Renal cortical epithelial cell (primary cell): ENCODE data around the gene OR52I1. TPM values are rescaled to one million over a fixed set of nuclear protein-coding genes. Genes with fewer than 3 reads are reported as not detected.
A peak's percentile ranks its signal among the peaks of the same experiment; 100 is the strongest.

Experiments
- DNase-seq: peaks from one replicate; pipeline ENCODE4 v3.0.0-alpha.2; 2011; ENCODE audit warnings: low read depth
- total RNA-seq: library from RNA; depleted of rRNA; stranded (reverse); fragments of >200 nt; gene quantifications from 2 replicates; pipeline ENCODE4 v1.2.3, GENCODE V29; 2014

The OR52I1 gene, protein sequence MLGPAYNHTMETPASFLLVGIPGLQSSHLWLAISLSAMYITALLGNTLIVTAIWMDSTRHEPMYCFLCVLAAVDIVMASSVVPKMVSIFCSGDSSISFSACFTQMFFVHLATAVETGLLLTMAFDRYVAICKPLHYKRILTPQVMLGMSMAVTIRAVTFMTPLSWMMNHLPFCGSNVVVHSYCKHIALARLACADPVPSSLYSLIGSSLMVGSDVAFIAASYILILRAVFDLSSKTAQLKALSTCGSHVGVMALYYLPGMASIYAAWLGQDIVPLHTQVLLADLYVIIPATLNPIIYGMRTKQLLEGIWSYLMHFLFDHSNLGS
- total RNA-seq = not detected in 2 replicates

DNA sequence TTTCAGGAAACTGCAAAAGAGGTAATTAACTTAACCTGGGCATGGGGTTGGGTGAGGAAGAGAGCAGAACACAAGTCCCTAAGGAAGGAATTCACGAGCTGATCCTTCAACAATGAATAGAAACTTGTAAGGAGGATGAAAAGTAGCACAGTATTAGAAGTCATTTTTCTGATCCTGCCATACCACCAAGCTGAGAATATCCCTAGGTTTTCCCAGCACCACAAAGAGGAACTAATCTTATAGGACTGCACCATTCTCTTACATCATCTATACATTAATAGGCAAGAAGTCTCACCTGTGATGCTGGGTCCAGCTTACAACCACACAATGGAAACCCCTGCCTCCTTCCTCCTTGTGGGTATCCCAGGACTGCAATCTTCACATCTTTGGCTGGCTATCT, at the start of gene OR52I1:
OR52I1 (plus strand) TSS at position 301 of the 400 bp plus-strand sequence; CDS start at position 301, 0 bp downstream.
- DNase-seq = no peak

DNA sequence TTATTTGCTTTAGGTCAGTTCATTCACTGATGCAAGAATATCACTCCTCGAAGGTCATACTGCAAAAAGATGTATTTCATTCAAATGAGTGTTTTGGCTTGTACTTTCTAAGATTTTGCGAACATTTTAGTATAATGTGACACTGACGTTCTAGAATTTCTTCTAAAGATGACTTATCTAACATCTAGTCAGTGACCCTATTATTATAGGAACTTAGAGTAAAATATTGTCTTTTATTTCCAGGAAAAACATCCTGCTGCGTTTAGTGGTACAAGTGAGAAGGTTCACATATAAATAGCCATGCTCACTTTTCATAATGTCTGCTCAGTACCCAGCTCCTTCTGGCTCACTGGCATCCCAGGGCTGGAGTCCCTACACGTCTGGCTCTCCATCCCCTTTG, 48.9 kb upstream of the OR52I1 start, which contains the start of gene OR52M1:
OR52M1 (plus strand) TSS at position 301 of the 400 bp plus-strand sequence; CDS start at position 301, 0 bp downstream.
- DNase-seq = no peak

DNA sequence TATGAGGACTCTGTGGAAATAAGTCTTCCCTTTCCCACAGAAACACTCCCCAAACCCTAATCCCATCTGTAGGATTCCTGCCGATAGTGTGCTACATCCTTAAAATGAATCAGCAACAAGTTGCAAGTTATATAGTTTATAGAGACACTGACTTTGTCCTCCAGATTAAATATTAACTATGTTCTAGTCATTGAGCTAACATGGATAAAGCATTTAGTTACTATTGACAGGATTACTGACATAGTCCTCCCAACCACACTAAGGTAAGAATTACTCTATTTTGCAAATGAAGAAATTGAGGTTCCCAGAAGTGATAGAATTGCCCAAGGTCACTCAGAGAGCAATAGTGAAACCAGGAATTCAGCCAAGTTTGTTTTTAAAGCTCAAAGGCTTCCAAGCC, 47.0 kb upstream of the OR52I1 start:
- DNase-seq = peak; percentile 92

DNA sequence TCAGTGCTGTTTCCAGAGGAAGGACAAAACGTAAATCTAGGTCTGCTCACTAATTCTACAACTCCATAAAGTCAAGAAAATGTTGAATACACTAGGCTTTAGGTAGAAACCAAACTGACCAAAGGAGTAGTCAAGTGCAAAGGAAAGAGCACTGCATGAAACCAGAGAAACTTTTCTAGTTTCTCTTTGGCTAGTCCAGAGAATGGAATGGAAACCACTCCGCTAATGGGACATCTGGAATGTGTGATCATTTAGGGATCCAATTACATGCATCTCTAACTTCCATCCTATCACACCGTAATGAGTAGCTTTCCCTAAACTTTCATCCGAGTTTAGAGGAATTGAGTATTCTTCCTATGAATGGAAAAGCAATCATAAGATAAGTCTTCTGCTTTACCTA, 46.4 kb upstream of the OR52I1 start:
- peak; percentile 28 for DNase-seq

DNA sequence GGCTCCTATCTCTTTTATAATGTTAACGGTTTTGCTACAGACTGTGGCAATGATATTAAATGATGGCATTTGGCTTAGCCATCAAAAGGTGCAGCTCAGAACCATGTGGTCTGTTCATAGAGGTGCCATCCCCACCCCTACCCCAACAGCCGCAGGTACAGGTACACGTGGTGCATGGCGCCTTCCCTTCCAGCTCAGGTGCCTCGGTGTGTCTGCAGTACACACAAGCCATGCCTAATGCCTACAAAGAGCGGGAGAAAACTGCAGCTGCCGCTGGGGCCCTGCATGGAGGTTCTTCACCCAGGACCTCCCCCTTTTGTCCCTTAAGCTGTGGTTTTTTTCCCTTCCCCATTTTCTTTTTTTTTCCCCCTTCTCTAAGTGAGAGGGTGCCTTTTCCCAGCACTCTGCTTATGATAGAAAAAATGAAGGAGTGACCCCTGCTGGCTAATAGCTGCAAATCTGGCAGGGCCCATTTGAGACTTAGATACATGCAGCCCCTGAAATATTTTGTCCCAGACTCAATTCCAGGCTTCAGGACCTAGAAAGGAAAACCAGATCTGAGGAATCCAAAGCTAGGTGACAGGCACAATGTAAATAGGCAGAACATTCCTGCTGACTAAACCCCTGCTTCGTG, 42.4 kb upstream of the OR52I1 start:
- peak; percentile 20 for DNase-seq

DNA sequence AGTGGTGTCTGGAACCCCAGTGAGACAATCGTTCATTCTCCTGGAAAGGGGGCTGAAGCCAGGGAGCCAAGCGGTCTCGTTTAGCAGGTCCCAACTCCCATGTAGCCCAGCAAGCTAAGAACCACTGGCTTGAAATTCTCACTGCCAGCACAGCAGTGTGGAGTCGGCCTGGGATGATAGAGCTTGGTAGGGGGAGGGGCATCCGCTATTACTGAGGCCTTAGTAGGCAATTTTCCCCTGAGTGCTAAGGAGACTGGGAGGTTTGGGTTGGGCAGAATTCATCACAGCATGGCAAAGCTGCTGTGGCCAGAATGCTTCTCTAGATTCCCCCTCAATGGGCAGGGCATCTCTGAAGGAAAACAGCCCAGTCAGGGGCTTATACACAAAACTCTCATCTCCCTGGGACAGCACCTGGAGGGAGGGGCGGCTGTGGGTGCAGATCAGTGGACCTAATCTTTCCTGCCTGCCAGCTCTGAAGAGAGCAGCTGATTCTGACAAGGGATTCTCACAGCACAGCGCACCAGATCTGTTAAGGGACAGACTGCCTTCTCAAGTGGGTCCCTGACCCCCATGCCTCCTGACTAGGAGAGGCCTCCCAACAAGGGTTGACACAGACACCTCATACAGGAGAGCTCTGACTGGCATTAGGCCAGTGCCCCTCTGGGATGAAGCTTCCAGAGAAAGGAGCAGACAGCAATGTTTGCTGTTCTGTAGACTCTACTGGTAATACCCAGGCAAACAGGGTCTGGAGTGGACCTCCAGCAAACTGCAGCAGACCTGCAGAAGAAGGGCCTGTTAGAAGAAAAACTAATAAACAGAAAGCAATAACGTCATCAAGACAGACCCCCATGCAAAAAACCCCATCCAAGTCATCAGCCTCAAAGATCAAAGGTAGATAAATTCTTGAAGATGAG, 34.1 kb upstream of the OR52I1 start:
- DNase-seq = no peak

DNA sequence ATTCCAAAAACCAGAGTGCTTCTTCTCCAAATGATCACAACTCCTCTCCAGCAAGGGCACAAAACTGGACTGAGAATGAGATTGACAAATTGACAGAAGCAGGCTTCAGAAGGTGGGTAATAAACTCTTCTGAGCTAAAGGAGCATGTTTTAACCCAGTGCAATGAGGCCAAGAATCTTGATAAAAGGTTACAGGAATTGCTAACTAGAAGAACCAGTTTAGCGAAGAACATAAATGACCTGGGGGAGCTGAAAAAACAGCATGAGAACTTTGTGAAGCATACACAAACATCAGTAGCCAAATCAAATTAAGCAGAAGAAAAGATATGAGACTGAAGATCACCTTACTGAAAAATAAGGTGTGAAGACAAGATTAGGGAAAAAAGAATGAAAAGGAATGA, 33.4 kb upstream of the OR52I1 start:
- DNase-seq = peak; percentile 3

DNA sequence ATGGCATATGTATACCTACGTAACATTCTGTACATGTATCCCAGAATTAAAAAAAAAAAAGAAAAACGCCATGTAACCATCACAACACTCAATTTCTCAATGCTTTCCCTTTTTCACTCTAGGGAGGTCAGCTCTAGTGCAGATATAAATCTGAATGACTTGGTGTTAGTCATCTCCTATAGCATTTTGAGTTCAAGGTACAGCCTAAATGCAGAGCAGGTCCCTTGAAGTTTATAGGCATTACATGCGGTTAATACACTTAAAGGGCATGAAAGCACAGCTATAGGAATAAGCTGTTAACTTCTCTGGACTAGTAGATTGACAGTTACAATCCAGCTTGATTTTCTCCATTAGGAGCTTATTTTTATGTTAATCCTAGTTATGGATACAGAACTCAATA, 28.5 kb upstream of the OR52I1 start:
- no peak for DNase-seq

DNA sequence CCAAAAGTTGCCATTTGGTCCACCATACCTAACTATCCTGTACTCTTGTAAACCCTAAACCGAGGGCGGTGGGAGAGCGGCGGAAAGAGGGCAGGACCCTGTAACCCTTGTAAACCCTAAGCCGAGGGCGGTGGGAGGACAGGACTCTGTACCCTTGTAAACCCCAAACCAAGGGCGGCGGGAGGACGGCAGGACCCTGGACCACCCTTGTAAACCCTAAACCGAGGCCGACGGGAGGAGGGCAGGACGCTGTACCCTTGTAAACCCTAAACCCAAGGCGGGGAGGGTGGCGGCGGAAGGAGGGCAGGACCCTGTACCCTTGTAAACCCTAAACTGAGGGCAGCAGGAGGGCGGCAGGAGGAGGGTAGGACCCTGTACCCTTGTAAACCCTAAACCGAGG, 24.8 kb upstream of the OR52I1 start:
- DNase-seq = no peak

DNA sequence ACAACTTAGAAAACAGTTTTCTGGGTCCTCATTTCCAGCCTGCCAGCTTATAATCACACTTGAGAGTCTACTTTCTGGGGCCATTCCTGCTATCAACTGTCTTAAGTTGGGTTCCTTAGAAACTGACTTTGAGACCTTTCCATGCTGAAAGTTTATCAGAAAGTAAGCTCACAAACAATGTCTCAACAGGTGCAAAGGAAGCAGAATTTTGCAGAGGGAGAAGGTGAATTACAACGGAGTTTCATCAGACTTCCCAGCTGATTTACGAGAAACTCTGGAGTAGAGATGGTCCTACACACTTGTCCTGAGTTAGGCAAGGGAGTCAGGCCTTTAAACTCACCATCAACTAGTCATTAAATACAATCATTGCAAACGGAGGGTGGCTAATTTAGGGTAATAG, 17.0 kb upstream of the OR52I1 start:
- no peak for DNase-seq

DNA sequence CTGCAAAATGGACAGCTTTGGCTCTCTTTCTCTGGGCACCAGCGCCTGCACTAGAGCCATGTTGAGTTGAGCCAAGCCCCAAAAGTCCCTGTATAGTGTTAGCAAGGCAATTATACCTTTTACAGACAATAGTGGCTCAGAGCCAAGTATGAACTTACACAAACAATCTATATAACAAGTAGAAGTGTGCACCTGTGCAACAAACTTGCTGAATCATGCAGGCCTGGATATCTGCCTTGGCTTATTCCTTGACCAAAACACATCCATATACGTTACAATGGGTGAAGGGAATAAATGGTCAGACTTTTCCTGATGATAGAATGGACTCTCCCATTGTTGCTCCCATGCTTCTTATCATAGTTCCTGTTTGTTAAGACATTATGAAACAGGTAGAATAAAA, 16.1 kb upstream of the OR52I1 start:
- DNase-seq = no peak

DNA sequence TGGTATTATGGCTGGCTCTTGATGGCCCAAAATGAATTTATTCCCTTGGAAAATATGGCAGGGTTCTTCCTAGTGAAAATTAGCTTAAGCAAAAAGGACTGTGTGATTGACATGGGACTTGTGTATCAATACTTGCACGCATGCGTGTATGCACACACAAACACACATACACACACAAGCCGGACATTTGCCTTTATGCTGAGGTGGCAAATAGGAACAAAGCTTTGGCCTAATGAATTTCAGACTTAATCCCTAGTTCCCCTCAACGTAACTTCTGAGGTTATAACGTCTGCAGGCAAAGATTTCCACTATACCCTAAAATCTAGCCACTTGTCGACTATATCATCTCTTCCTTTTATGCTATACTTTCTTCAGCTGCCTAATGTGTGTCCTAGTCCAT, 15.2 kb upstream of the OR52I1 start:
- DNase-seq = no peak

DNA sequence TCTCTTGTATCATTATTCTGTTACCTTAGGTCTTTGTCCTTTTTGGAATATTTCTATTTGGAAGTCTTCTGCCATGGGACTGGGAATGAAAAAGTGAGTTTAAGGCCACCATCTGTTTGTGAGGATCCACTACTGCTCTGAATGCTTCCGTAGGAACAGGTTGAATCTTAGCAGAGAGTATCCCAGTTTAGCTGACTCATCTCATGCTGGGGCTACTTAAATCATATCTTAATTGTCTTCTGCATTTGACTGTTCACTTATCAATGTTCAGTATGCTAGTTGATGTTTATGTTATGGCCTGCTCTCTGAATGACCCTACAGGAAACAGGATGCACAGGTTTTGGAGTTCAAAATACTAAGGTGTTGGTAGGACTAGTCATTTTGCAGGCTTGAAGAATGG, 13.7 kb upstream of the OR52I1 start:
- no peak for DNase-seq

DNA sequence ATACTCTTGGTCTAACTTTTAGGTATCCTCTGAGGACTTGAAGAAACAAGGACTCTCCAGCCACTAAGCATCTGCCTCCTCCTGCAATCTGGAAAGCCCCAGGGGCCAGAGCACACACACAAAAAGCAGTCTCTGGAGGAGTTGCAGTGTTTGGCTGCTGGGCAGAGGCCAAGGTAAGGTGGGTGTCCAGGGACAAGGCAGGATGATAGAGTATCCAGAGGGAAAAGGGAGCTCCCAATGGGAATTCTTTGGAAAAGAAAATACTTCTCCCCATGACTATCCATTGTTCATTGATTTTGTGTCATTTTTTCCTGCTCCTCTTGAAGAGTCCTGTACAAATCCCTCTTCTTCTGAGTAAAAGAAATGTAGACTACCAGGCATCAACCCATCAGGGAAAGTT, 12.4 kb upstream of the OR52I1 start, which contains the start of gene OR52I2:
OR52I2 (plus strand) TSS at position 301 of the 400 bp plus-strand sequence.
- no peak for DNase-seq

DNA sequence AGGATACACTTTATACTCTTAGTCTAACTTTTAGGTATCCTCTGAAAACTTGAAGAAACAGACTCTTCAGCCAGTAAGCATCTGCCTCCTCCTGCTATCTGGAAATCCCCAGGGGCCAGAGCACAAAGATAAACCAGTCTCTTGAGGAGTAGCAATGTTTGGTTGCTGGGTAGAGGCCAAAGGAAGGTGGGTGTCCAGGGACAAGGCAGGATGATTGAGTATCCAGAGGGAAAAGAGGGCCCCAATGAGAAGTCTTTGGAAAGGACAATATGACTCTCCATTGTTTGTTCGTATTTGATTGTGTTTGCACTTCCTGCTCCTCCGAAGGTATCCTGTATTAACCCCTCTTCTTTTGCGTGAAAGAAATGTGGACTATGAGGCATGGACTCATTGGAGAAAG, 4.8 kb upstream of the OR52I1 start:
- no peak for DNase-seq

DNA sequence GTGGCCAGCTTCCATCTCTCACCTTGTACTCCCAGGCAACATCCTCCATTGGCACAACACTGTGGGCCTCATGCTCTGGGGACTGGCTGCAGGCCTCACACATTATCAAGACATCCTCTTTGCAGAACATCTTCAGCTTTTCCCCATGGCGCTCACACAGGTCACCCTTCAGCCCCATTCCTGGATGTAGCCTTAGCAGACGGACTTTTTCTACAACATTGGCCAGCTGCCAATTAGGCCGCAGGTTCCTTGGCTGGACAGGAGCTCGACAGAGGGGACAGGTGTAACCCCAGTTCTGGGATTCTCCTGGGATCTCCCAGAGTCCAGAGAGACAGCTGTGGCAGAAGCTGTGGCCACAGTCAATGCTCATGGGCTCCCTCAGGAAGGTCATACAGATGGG, 11.2 kb downstream of the OR52I1 start:
- DNase-seq = no peak

DNA sequence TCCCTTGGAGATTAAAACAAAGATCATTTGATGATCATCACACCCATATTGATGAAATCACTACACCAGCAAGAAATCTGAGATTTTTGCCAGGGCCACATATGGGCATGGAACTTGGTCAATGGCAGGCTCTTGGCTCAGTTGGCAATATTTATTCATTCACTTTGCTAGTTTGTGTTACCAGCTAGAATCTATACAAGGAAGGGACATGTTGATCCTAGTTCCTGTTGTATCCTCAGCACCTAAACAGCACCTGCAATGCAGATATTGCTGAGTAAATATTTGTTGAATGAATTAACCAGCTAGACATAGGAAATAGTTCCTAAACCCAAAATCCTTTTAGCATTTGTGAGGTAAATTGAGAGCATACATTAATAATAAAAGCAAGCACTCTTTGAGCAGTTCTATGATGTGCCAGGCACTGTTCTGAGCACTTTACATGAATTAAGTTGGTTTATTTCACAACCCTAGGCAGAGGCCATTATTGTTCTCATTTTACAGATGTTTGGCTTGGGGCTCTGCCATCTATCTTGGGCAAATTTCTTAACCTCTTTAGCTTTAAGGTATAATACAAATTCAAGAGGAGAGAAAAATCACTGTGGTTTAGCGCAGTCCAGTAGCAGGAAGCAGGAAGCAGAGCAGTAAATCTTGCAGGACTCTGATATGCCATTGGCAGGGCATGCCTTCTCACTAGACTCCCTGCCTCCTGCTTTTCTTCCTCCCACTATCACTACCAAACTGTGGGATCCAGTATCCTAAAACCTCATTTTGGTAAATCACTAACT, 12.6 kb downstream of the OR52I1 start:
- peak; percentile 67 for DNase-seq

DNA sequence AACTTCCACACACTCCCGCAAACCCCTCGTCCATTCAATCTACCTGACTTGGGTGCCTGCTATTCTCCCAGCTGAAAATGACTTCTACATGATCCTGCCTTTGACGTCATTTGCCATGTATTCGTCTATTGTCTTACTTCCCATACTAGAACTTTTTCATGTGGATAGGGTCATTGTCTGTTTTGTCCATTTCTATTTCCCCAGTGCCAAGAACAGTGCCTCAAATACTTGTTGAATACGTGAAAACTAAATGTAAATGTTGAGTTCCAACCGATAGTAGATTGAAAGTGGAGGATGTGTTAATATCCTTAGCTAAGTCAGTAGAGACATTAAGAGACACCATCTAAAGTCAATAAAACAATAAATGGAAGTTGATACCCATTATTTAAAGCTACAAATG, 13.3 kb downstream of the OR52I1 start:
- DNase-seq = peak; percentile 8

DNA sequence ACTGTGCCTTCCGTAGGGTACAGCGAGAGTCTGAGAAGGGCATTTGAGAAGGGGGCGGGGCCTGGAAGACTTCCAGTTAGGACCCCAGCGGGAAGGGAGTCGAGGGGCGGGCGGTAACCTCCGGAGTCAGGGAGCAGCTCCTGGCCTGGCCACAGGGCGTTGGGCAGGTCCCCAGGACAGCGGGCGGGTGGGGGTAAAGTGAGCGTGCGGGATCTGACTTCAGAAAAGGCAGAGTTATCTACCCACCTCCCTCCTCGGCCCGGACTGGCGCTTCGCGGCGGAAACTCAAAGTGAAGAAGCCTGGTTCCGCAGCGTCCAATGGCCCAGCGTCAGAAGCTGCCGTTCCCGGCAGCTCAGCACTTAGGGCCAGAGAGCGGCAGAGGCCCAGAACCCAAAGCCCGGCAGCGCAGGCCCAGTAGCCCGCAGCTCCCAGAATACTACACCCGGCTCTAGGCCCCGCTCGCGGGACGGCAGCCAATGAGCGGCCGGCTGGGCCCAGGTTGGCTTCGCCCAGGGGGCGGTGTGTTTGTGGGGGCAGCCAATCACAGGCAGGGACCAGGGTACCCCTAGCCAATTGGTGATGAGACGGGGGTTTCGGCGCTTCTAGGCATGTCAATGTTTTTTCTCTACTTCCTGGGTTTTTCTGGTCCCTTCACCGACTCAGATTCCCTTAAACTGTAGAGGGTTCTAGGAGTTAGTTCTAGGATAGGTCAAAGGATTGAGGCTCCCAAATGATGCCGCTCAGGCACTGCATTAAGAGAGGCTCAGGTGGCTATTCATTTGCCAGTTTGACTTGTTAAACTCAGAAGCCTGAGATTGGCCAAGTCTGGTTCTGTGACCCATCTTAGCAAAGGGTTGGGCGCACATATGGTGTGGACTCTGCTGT, 14.2 kb downstream of the OR52I1 start, which contains the start of gene TRIM68:
TRIM68 (minus strand) TSS at position 451 of the 886 bp plus-strand sequence. CDS start 2,727 bp downstream, outside the sequence.
- peak; percentile 87 for DNase-seq

DNA sequence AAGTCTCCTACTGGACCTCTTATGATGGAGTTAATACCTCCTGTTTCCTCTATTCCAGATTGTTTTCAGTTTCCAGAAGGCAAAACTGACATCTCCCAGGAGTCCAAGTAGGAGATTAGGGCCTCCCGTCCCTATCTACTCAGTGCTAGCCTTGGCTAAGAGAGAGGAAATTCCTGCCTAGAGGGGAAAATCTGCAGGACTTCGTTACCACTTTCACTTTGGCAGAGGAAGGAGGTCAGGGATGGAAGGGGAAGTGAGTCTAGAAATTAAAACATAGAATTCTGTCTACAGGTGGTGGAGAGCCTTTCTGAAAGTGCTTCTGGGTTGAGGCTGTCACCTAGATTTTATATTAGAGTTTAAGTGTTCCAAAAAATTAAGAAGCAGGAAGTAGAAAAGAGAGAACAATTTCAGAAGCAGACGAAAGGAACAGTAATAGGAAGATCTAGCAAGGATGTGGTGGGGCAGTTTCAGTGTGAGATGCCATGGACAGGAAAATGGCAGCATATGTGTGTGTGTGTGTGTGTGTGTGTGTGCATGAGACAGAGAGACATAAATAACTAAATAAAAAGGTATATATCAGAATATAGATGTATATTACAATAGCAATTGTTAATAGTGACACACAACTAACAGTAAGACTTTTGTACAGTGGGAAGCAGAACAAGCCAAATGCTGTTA, 16.6 kb downstream of the OR52I1 start:
- no peak for DNase-seq
